ENCODE results near the gene SMPD3.

SMPD3 gene

GRCh38 chr16:68346892-68347480 is 101.3 kb downstream of the SMPD3 start:
- DNase-seq, result no peak
- peak overlapping the region in 1 of 2 donors; percentile 6 for H3K27ac Mint-ChIP-seq

DNA sequence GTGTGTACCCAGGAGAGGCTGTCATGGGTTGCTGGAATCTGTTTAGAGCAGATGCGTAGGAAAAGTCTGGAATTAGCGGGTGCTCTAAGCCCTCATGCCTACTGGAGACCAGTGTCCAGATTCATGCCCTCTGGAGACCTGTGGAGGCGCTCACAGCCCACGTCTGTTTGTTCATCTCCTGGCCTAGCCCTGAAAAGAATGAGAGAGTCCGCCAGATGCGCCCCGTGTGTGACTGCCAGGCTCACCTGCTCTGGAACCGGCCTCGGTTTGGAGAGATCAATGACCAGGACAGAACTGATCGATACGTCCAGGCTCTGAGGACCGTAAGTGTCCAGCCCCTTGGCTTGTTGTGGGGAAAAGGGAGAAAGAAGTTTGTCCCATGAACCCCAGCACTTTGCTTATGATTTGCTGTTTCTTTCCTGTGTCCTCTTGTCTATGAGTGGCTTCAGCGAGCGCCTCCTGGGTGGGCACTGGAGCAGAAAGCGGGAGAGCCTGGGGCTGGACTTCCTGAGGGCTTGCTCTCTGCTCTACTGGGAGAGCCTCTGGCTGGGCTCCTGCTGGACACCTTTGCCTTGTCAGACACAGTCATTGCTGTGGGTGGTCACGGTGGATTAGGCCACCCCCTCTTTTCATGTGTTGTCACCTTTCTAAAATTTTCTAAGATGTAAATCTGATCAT is 102.2 kb downstream of the SMPD3 start:
- Mint-ChIP-seq H3K4me3 (no peak overlapping the region), H3K27ac (peak overlapping the region in 1 of 2 donors; percentile 41), H3K4me1 (peaks cover 37% of the 10 kb centered on the region)

More at GRCh38 chr16:68346892-68347480, 101.3 kb downstream of the SMPD3 start:
- Mint-ChIP-seq H3K27me3 (no peaks in the 10 kb centered on the region), H3K4me1 (peaks cover 37% of the 10 kb centered on the region), H3K4me3 (no peak overlapping the region), H3K9me3 (no peaks in the 10 kb centered on the region)
- ATAC-seq, result no peak

DNA sequence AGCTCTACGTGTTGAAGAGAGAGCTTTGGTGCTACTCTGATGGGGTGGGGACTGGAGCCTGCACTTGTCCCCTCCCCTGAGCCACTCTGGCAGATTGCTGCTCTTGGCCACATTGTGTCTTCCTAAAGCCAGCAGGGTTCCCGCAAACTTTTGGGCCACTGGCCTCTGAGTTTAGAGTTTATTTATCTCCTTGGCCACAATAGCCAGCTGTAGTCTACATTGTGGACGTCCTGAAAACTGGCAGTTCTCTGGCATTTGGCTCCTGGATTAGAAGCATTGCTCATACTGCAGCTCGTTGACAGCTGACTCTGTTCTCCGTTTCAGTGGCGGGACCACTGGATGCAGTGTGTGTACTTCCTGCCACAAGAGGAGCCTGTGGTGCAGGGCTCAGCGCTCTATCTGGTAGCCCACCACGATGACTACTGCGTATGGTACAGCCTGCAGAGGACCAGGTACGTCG is 102.9 kb downstream of the SMPD3 start:
- peaks cover 37% of the 10 kb centered on the region for H3K4me1 Mint-ChIP-seq
- no peak overlapping the region for H3K4me3 Mint-ChIP-seq
- DNase-seq, result peak in 1 of 2 donors; percentile 57
- no peaks in the 10 kb centered on the region for H3K27me3 Mint-ChIP-seq
- peak; percentile 99 for ATAC-seq
- peak overlapping the region in 1 of 2 donors; percentile 24 for H3K27ac Mint-ChIP-seq
- H3K9me3 Mint-ChIP-seq, result no peaks in the 10 kb centered on the region

More for the DNA sequence above, 102.2 kb downstream of the SMPD3 start:
- Mint-ChIP-seq H3K27me3 (no peaks in the 10 kb centered on the region), H3K9me3 (no peaks in the 10 kb centered on the region)
- DNase-seq (no peak), ATAC-seq (no peak)

- ATAC-seq, result no peak
- Mint-ChIP-seq H3K27ac (no peak overlapping the region), H3K27me3 (no peaks in the 10 kb centered on the region), H3K9me3 (no peaks in the 10 kb centered on the region), H3K4me3 (no peak overlapping the region), H3K4me1 (peaks cover 37% of the 10 kb centered on the region)
- no peak for DNase-seq
These were observed 104.1 kb downstream of the SMPD3 start for GRCh38 chr16:68344252-68344651.

- Mint-ChIP-seq H3K27ac (no peak overlapping the region), H3K9me3 (no peaks in the 10 kb centered on the region), H3K4me3 (no peak overlapping the region), H3K4me1 (peaks cover 37% of the 10 kb centered on the region), H3K27me3 (no peaks in the 10 kb centered on the region)
- no peak for DNase-seq
- ATAC-seq, result no peak
These were observed 105.2 kb downstream of the SMPD3 start for GRCh38 chr16:68343137-68343536.

GRCh38 chr16:68342620-68343019 is 105.7 kb downstream of the SMPD3 start:
- peaks cover 36% of the 10 kb centered on the region for H3K4me1 Mint-ChIP-seq
- DNase-seq (no peak), ATAC-seq (no peak)
- H3K27ac Mint-ChIP-seq, result no peak overlapping the region
- no peak overlapping the region for H3K4me3 Mint-ChIP-seq
- H3K9me3 Mint-ChIP-seq, result no peaks in the 10 kb centered on the region
- H3K27me3 Mint-ChIP-seq, result no peaks in the 10 kb centered on the region

DNA sequence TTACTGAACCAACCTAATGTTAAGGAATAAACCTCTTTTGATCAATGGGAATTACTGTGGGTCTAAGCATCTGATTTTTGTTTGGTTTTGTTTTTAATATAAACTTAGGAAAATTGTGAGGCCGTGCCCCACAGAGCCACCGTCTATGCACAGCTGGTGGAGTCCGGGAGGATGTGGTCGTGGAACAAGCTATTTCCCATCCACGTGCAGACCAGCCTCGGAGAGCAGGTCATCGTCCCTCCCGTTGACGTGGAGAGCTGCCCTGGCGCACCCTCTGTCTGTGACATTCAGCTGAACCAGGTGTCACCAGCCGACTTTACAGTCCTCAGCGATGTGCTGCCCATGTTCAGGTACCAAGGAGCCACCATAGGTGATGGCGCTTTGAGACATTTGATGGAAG is 109.1 kb downstream of the SMPD3 start:
- ATAC-seq (no peak), DNase-seq (no peak)
- Mint-ChIP-seq H3K9me3 (no peaks in the 10 kb centered on the region), H3K27me3 (no peaks in the 10 kb centered on the region), H3K4me1 (peaks cover 2% of the 10 kb centered on the region), H3K27ac (no peak overlapping the region), H3K4me3 (no peak overlapping the region)

GRCh38 chr16:68338326-68339119 is 109.8 kb downstream of the SMPD3 start:
- no peak overlapping the region for H3K27ac Mint-ChIP-seq
- DNase-seq, result no peak
- no peaks in the 10 kb centered on the region for H3K4me1 Mint-ChIP-seq
- H3K9me3 Mint-ChIP-seq, result no peaks in the 10 kb centered on the region
- no peaks in the 10 kb centered on the region for H3K27me3 Mint-ChIP-seq
- no peak for ATAC-seq
- no peak overlapping the region for H3K4me3 Mint-ChIP-seq

- Mint-ChIP-seq H3K9me3 (no peaks in the 10 kb centered on the region), H3K4me1 (peaks cover 14% of the 10 kb centered on the region), H3K27ac (no peak overlapping the region), H3K27me3 (no peaks in the 10 kb centered on the region), H3K4me3 (no peak overlapping the region)
- DNase-seq (no peak), ATAC-seq (no peak)
These were observed 113.1 kb downstream of the SMPD3 start for GRCh38 chr16:68335175-68335574.

DNA sequence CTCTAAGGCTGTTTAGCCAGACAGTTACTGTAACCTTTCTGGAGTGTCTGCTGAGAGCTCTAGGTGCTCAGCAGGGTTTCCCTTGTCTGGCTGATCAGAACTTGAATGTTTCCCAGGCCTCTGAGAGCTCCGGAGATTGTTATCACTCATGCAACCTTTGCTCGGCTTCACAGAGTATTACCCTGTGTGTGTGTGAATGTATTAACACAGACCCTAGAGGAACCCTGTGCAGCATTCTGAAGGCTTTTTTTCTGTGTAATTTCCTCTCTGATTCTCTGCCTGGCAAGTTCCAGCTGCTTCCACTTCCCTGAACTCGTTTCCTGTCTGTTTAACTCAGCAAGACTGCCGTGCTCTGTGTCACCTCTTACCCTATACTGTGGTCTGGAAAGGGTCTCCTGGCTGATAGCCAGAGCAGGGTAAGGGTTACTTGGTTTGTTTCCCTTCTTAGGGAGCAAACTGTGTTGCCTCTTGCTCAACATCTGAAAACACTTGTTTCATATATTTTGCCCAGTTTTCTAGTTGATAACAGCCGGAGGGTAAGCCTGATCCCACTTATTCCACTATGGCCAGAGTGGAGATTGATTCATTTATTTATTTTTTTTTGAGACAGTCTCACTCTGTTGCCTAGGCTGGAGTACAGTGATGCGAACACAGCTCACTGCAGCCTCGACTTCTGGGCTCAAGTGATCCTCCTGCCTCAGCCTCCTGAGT is 115.7 kb downstream of the SMPD3 start:
- Mint-ChIP-seq H3K9me3 (no peaks in the 10 kb centered on the region), H3K4me1 (peaks cover 26% of the 10 kb centered on the region), H3K4me3 (no peak overlapping the region), H3K27ac (peak overlapping the region; percentile 30 to 57), H3K27me3 (no peaks in the 10 kb centered on the region)
- no peak for ATAC-seq
- no peak for DNase-seq

DNA sequence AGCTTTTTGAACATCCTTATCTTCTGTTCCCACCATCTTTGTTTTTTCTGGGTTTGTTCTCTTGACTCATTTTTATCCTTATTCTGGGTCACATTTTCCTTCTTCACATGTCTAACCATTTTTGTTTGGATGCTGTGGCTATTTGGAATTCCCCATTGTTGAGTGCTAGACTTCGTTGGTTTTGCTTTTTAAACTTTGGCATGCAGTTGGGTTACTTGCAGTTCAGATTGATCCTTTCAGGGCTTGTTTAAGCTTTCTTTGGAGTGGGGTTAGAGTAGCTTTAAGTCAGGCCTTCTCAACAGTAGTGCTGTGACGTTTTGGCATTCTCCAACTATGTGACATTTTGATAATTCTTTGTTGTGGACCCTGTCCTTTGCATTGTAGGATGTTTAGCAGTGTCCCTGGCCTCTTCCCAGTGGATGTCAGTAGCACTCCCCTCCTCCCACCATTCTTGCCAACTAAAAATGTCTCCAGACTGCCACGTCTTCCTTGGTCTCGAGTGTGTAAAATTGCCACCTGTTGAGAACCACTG is 116.4 kb downstream of the SMPD3 start:
- no peak overlapping the region for H3K4me3 Mint-ChIP-seq
- H3K27ac Mint-ChIP-seq, result peak overlapping the region in 1 of 2 donors; percentile 30
- no peak for DNase-seq
- no peaks in the 10 kb centered on the region for H3K9me3 Mint-ChIP-seq
- H3K27me3 Mint-ChIP-seq, result no peaks in the 10 kb centered on the region
- H3K4me1 Mint-ChIP-seq, result peaks cover 32% of the 10 kb centered on the region
- no peak for ATAC-seq

GRCh38 chr16:68328860-68329390 is 119.4 kb downstream of the SMPD3 start:
- no peak for ATAC-seq
- H3K4me3 Mint-ChIP-seq, result no peak overlapping the region
- H3K9me3 Mint-ChIP-seq, result no peaks in the 10 kb centered on the region
- DNase-seq, result no peak
- no peak overlapping the region for H3K27ac Mint-ChIP-seq
- peaks cover 42% of the 10 kb centered on the region for H3K4me1 Mint-ChIP-seq
- H3K27me3 Mint-ChIP-seq, result no peaks in the 10 kb centered on the region

- ATAC-seq, result peak; percentile 99
- Mint-ChIP-seq H3K4me3 (no peak overlapping the region), H3K4me1 (peaks cover 45% of the 10 kb centered on the region), H3K27ac (no peak overlapping the region), H3K9me3 (no peaks in the 10 kb centered on the region), H3K27me3 (no peaks in the 10 kb centered on the region)
- DNase-seq, result peak; percentile 75 to 82
These were observed 120.0 kb downstream of the SMPD3 start for GRCh38 chr16:68328151-68328859.

DNA sequence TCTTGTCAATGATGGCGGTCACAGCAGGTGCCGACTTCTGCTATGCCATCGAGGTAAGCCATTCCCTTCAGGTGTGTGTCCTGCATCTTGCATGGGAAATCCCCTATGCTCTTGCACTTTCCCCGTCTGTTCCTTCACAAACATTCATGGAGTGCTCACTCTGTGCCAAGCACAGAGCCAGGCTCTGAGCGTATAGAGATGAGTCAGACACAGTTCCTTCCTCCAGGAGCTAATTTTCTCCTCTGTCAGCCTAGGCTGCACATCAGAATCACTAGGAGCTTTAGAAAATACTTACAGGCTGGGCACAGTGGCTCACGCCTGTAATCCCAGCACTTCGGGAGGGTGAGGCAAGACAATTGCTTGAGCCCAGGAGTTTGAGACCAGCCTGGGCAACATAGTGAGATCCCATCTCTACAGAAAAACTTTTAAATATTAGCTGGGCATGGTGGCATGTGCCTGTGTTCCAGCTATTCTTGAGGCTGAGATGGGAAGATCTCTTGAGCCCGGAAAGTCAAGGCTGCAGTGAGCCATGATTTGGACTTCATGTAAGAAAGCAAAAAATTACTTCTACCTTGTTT is 123.4 kb downstream of the SMPD3 start:
- no peak for DNase-seq
- ATAC-seq, result no peak
- Mint-ChIP-seq H3K9me3 (no peaks in the 10 kb centered on the region), H3K4me3 (no peak overlapping the region), H3K4me1 (peaks cover 36% of the 10 kb centered on the region), H3K27me3 (no peaks in the 10 kb centered on the region), H3K27ac (peak overlapping the region in 1 of 2 donors; percentile 24)
